ENCODE results near the gene SOWAHD. TPM values are rescaled to one million over a fixed set of nuclear protein-coding genes. Genes with fewer than 3 reads are reported as not detected.

The SOWAHD gene
- total RNA-seq = 0.09 and 0.89 TPM in 2 replicates

GRCh38 chrX:119757979-119758730, at the start of gene SOWAHD:
SOWAHD (plus strand) TSS chrX:119758588; CDS start chrX:119758668, 80 bp downstream.

GRCh38 chrX:119791437-119792231, 33.2 kb downstream of the SOWAHD start, which contains the start of gene RPL39:
RPL39 (minus strand) TSS chrX:119791630; CDS start chrX:119791576, 54 bp downstream.

Other genes with a start within 250 kb of the SOWAHD start
- gene STEEP1, start 193.2 kb upstream of the SOWAHD start, total RNA-seq = 35.6 and 38.5 TPM in 2 replicates
- gene UBE2A, start 184.0 kb upstream of the SOWAHD start, total RNA-seq = 32.1 and 39.5 TPM in 2 replicates
- 4.8 and 10.6 TPM in 2 replicates for gene NKRF, start 152.2 kb upstream of the SOWAHD start, total RNA-seq
- 42.5 and 63.6 TPM in 2 replicates for gene SEPTIN6, start 65.4 kb upstream of the SOWAHD start, total RNA-seq
- gene RPL39, start 33.0 kb downstream of the SOWAHD start, total RNA-seq = 2,510 and 8,365 TPM in 2 replicates
- 2.0 and 2.1 TPM in 2 replicates for gene UPF3B, start 94.4 kb downstream of the SOWAHD start, total RNA-seq
- 10.1 and 17.5 TPM in 2 replicates for gene RNF113A, start 113.1 kb downstream of the SOWAHD start, total RNA-seq
- gene NDUFA1, start 113.2 kb downstream of the SOWAHD start, total RNA-seq = 25.5 and 66.2 TPM in 2 replicates
- gene AKAP14, start 137.3 kb downstream of the SOWAHD start, total RNA-seq = not detected in 2 replicates
- gene NKAP, start 185.2 kb downstream of the SOWAHD start, total RNA-seq = 3.9 and 4.3 TPM in 2 replicates